OCI-LY1 (cell line): ENCODE measurements around the gene PSMA5.

Experiments
- H2AFZ ChIP-seq: fragments of 200-600 bp; sonication (generic), shearing (Covaris generic); 2 replicates; pipeline ENCODE4 v1.6.0; 2014; ENCODE audit warnings: antibody characterized with exemption, mild to moderate bottlenecking, low read length
- H3F3A ChIP-seq: fragments of 200-600 bp; sonication (generic), shearing (Covaris generic); 2 replicates; pipeline ENCODE4 v1.6.0; 2014; ENCODE audit warnings: mild to moderate bottlenecking, antibody characterized with exemption, low read length, moderate library complexity; ENCODE audit not compliant: insufficient read depth
- H3K27ac ChIP-seq: fragments of 200-600 bp; sonication (generic); 2 replicates; pipeline ENCODE4 v1.5.1; 2014; ENCODE audit warnings: low read length, mixed run types, mild to moderate bottlenecking, low read depth; ENCODE audit not compliant: poor library complexity, severe bottlenecking
- H3K27me3 ChIP-seq: fragments of 200-600 bp; sonication (generic); 2 replicates; pipeline ENCODE4 v1.6.0; 2014; ENCODE audit warnings: antibody characterized with exemption, mild to moderate bottlenecking, low read length, moderate library complexity; ENCODE audit not compliant: insufficient read depth
- H3K36me3 ChIP-seq: fragments of 200-600 bp; sonication (generic); 2 replicates; pipeline ENCODE4 v1.6.1; 2014; ENCODE audit warnings: mild to moderate bottlenecking, antibody characterized with exemption, low read length, moderate library complexity, mixed read lengths; ENCODE audit not compliant: insufficient read depth
- H3K4me1 ChIP-seq: fragments of 200-600 bp; sonication (generic); 2 replicates; pipeline ENCODE4 v1.5.1; 2014; ENCODE audit warnings: mild to moderate bottlenecking, low read length, moderate library complexity; ENCODE audit not compliant: insufficient read depth, severe bottlenecking
- H3K4me2 ChIP-seq: fragments of 200-600 bp; sonication (generic), shearing (Covaris generic); 2 replicates; pipeline ENCODE4 v1.6.1; 2014; ENCODE audit warnings: low read length
- H3K4me3 ChIP-seq: fragments of 200-600 bp; sonication (generic); 2 replicates; pipeline ENCODE4 v1.5.1; 2014; ENCODE audit warnings: low read length, low read depth, mild to moderate bottlenecking, mixed read lengths; ENCODE audit not compliant: poor library complexity, severe bottlenecking
- H3K79me2 ChIP-seq: fragments of 200-600 bp; shearing (Covaris generic); 2 replicates; pipeline ENCODE4 v1.6.1; 2016; ENCODE audit warnings: mixed run types, low read length, mixed read lengths; ENCODE audit not compliant: insufficient read depth
- H3K9ac ChIP-seq: fragments of 200-600 bp; sonication (generic), shearing (Covaris generic); 2 replicates; pipeline ENCODE4 v1.6.1; 2014; ENCODE audit warnings: mild to moderate bottlenecking, low read length, mixed read lengths
- H3K9me2 ChIP-seq: fragments of 200-600 bp; sonication (generic), shearing (Covaris generic); 2 replicates; pipeline ENCODE4 v1.6.1; 2014; ENCODE audit warnings: low read depth, mild to moderate bottlenecking, low read length, mixed read lengths
- H3K9me3 ChIP-seq: fragments of 200-600 bp; shearing (Covaris generic); 2 replicates; pipeline ENCODE4 v1.6.1; 2014; ENCODE audit warnings: low read length, mixed read lengths
- H4K20me1 ChIP-seq: fragments of 200-600 bp; sonication (generic), shearing (Covaris generic); 2 replicates; pipeline ENCODE4 v1.6.0; 2016; ENCODE audit warnings: mild to moderate bottlenecking, low read length; ENCODE audit not compliant: insufficient read depth
- CTCF ChIP-seq: fragments of 200-600 bp; sonication (generic), shearing (Covaris generic); IDR thresholded peaks from 2 replicates; pipeline ENCODE4 v1.5.1; 2017; ENCODE audit warnings: mild to moderate bottlenecking, antibody characterized with exemption, low read length, moderate library complexity, mixed read lengths
- EZH2 ChIP-seq: fragments of 200-600 bp; sonication (generic), shearing (Covaris generic); IDR thresholded peaks from 2 replicates; pipeline ENCODE4 v1.8.0; 2017; ENCODE audit warnings: borderline replicate concordance, mixed run types, mild to moderate bottlenecking, antibody characterized with exemption, low read length, moderate library complexity, mixed read lengths

PSMA5 gene

GRCh38 chr1:109389638-109390341, 36.5 kb downstream of the PSMA5 start:
- no peak overlapping the region for H3K27ac ChIP-seq
- no peak overlapping the region for H3K4me3 ChIP-seq
- no peaks in the 10 kb centered on the region for H3F3A ChIP-seq
- TF ChIP-seq CTCF (no peak), EZH2 (no peak)
- H3K36me3 ChIP-seq, result no peaks in the 10 kb centered on the region
- H3K9me3 ChIP-seq, result no peaks in the 10 kb centered on the region
- no peak overlapping the region for H3K4me2 ChIP-seq
- no peaks in the 10 kb centered on the region for H4K20me1 ChIP-seq
- H2AFZ ChIP-seq, result no peak overlapping the region
- H3K9ac ChIP-seq, result no peak overlapping the region
- H3K9me2 ChIP-seq, result no peaks in the 10 kb centered on the region
- H3K27me3 ChIP-seq, result no peaks in the 10 kb centered on the region
- H3K4me1 ChIP-seq, result peaks cover 13% of the 10 kb centered on the region
- no peaks in the 10 kb centered on the region for H3K79me2 ChIP-seq

- no peak overlapping the region for H3K4me2 ChIP-seq
- H3K9ac ChIP-seq, result no peak overlapping the region
- no peak overlapping the region for H3K27ac ChIP-seq
- no peak overlapping the region for H3K4me3 ChIP-seq
- no peaks in the 10 kb centered on the region for H3F3A ChIP-seq
- no peaks in the 10 kb centered on the region for H3K79me2 ChIP-seq
- TF ChIP-seq EZH2, result no peak
- TF ChIP-seq CTCF, result no peak
- H3K4me1 ChIP-seq, result peaks cover 13% of the 10 kb centered on the region
- H3K36me3 ChIP-seq, result no peaks in the 10 kb centered on the region
- H4K20me1 ChIP-seq, result no peaks in the 10 kb centered on the region
- no peaks in the 10 kb centered on the region for H3K9me3 ChIP-seq
- no peaks in the 10 kb centered on the region for H3K27me3 ChIP-seq
- no peak overlapping the region for H2AFZ ChIP-seq
- H3K9me2 ChIP-seq, result no peaks in the 10 kb centered on the region
Measured at GRCh38 chr1:109388884-109389637, 37.2 kb downstream of the PSMA5 start.

- Histone ChIP-seq H3K36me3 (no peaks in the 10 kb centered on the region), H4K20me1 (no peaks in the 10 kb centered on the region), H3F3A (no peaks in the 10 kb centered on the region), H3K9me3 (no peaks in the 10 kb centered on the region), H3K27ac (no peak overlapping the region), H3K79me2 (no peaks in the 10 kb centered on the region), H2AFZ (no peak overlapping the region), H3K9ac (no peak overlapping the region), H3K4me1 (peaks cover 13% of the 10 kb centered on the region), H3K4me2 (no peak overlapping the region), H3K9me2 (no peaks in the 10 kb centered on the region), H3K27me3 (no peaks in the 10 kb centered on the region), H3K4me3 (no peak overlapping the region)
- TF ChIP-seq CTCF, result no peak
- TF ChIP-seq EZH2, result no peak
Measured at GRCh38 chr1:109388208-109388711, 38.0 kb downstream of the PSMA5 start.
